Upper lobe of left lung (tissue), 4 donors: ENCODE results near the gene TMEM150B.

Experiments
- POLR2A ChIP-seq, 4 donors: fragments of 450-650 bp; IDR thresholded peaks; one replicate each; pipeline ENCODE4 v1.5.1; 2016 to 2017; ENCODE audit warnings: antibody characterized with exemption in 4 of 4, mild to moderate bottlenecking in 2 of 4
- POLR2AphosphoS5 ChIP-seq, 2 donors: sonication (generic); formaldehyde crosslinking; IDR thresholded peaks; one replicate each; pipeline ENCODE4 v1.5.1; 2017; ENCODE audit warnings: antibody characterized with exemption in 2 of 2

GRCh38 chr19:55345818-55346724 is 20.9 kb upstream of the TMEM150B start:
- TF ChIP-seq POLR2A (IDR thresholded peaks at IDR 0.05) (no peak), POLR2AphosphoS5 (IDR thresholded peaks at IDR 0.05) (no peak)
